IMR-90 (cell line): Measurements from ENCODE around the gene WBP2NL. TPM values are rescaled to one million over a fixed set of nuclear protein-coding genes. Genes with fewer than 3 reads are reported as not detected.

ENCODE experiments used
- ATAC-seq: fragments of 200-7000 bp; cut with Tn5 transposase; 2 replicates; pipeline ENCODE4 v1.9.1; 2020; ENCODE audit warnings: low read depth, mild to moderate bottlenecking, moderate library complexity
- BruUV-seq: library from RNA; stranded (reverse); fragments of 400-500 nt; replicated peaks from 2 replicates; lab custom pipeline; 2021; lab: Mats Ljungman, UMichigan
- CTCF ChIA-PET: fragments of 300-600 bp; formaldehyde crosslinking; extraction: SDS; loops from one replicate; lab custom pipeline; 2021; ENCODE audit warnings: antibody characterized with exemption; lab: Yijun Ruan, JAX
- POLR2A ChIA-PET: fragments of 300-600 bp; sonication (Branson Sonifier 250); formaldehyde crosslinking; loops from one replicate; lab custom pipeline; 2022; ENCODE audit warnings: antibody characterized with exemption; ENCODE audit not compliant: unreplicated experiment; lab: Charles Lee
- DNase-seq: peaks from one replicate; pipeline ENCODE4 v3.0.0; 2013
- H2AFZ ChIP-seq: replicated peaks from 2 replicates; pipeline ENCODE3; 2013; ENCODE audit warnings: low read length, mild to moderate bottlenecking; ENCODE audit not compliant: poor library complexity
- H2AK5ac ChIP-seq: 2 replicates; pipeline ENCODE4 v1.6.1; 2013; ENCODE audit warnings: low read depth, low read length, inconsistent platforms
- H2AK9ac ChIP-seq: replicated peaks from 2 replicates; pipeline ENCODE3; 2013; ENCODE audit warnings: mild to moderate bottlenecking, low read depth, low read length, moderate library complexity; ENCODE audit not compliant: poor library complexity
- H2BK120ac ChIP-seq: 2 replicates; pipeline ENCODE4 v1.6.1; 2013; ENCODE audit warnings: low read depth, low read length, inconsistent platforms
- H2BK15ac ChIP-seq: 3 replicates; pipeline ENCODE4 v1.6.1; 2013; ENCODE audit warnings: low read depth, low read length, inconsistent platforms
- H2BK20ac ChIP-seq: 2 replicates; pipeline ENCODE4 v1.6.1; 2013; ENCODE audit warnings: low read depth, mild to moderate bottlenecking, inconsistent platforms, low read length, moderate library complexity
- H2BK5ac ChIP-seq: 2 replicates; pipeline ENCODE4 v1.6.1; 2013; ENCODE audit warnings: mild to moderate bottlenecking, low read depth, low read length, inconsistent platforms; ENCODE audit not compliant: poor library complexity, severe bottlenecking
- H3K14ac ChIP-seq: replicated peaks from 2 replicates; pipeline ENCODE4 v1.6.1; 2013; ENCODE audit warnings: low read depth, low read length, inconsistent platforms
- H3K18ac ChIP-seq: 2 replicates; pipeline ENCODE4 v1.6.1; 2013; ENCODE audit warnings: low read depth, low read length, control low read depth
- H3K23ac ChIP-seq: 2 replicates; pipeline ENCODE4 v1.6.1; 2013; ENCODE audit warnings: low read depth, low read length, inconsistent platforms
- H3K27ac ChIP-seq: 2 replicates; pipeline ENCODE4 v1.5.1; 2013; ENCODE audit warnings: mild to moderate bottlenecking, control low read depth, low read length; ENCODE audit not compliant: insufficient read depth
- H3K27me3 ChIP-seq: 2 replicates; pipeline ENCODE4 v1.6.1; 2013; ENCODE audit warnings: low read length; ENCODE audit not compliant: control insufficient read depth, insufficient read depth
- H3K36me3 ChIP-seq: 2 replicates; pipeline ENCODE4 v1.6.1; 2013; ENCODE audit warnings: low read length, mixed read lengths; ENCODE audit not compliant: control insufficient read depth, insufficient read depth
- H3K4ac ChIP-seq: 2 replicates; pipeline ENCODE4 v1.6.1; 2013; ENCODE audit warnings: low read depth, low read length, inconsistent platforms
- H3K4me1 ChIP-seq: 2 replicates; pipeline ENCODE4 v1.6.1; 2013; ENCODE audit warnings: low read length, mixed read lengths; ENCODE audit not compliant: control insufficient read depth, insufficient read depth
- H3K4me2 ChIP-seq: 2 replicates; pipeline ENCODE4 v1.6.1; 2013; ENCODE audit warnings: low read depth, mild to moderate bottlenecking, control low read depth, low read length, moderate library complexity
- H3K4me3 ChIP-seq: 2 replicates; pipeline ENCODE4 v1.5.1; 2013; ENCODE audit warnings: low read depth, mild to moderate bottlenecking, control low read depth, low read length, moderate library complexity; ENCODE audit not compliant: insufficient read depth
- H3K56ac ChIP-seq: 2 replicates; pipeline ENCODE4 v1.6.1; 2013; ENCODE audit warnings: low read length, inconsistent platforms; ENCODE audit not compliant: insufficient read depth; ENCODE audit errors: extremely low read depth
- H3K79me1 ChIP-seq, 2 experiments: 2 replicates each; pipeline ENCODE4 v1.6.1; 2013; ENCODE audit warnings: low read length in 2 of 2, inconsistent platforms in 1 of 2, low read depth in 1 of 2
- H3K9ac ChIP-seq: 2 replicates; pipeline ENCODE4 v1.6.1; 2013; ENCODE audit warnings: low read depth, low read length, control low read depth
- H3K9me1 ChIP-seq: 2 replicates; pipeline ENCODE4 v1.6.1; 2013; ENCODE audit warnings: low read length, inconsistent platforms; ENCODE audit not compliant: insufficient read depth
- H3K9me3 ChIP-seq: 2 replicates; pipeline ENCODE4 v1.6.1; 2013; ENCODE audit warnings: low read length; ENCODE audit not compliant: control insufficient read depth, insufficient read depth
- H4K20me1 ChIP-seq: 2 replicates; pipeline ENCODE4 v1.6.1; 2013; ENCODE audit warnings: low read length, inconsistent platforms; ENCODE audit not compliant: insufficient read depth
- H4K5ac ChIP-seq: 2 replicates; pipeline ENCODE4 v1.6.1; 2013; ENCODE audit warnings: mild to moderate bottlenecking, low read depth, low read length, control low read depth
- H4K8ac ChIP-seq, 2 experiments: 2 replicates each; pipeline ENCODE4 v1.6.1; 2013; ENCODE audit warnings: low read depth in 2 of 2, low read length in 2 of 2, control low read depth in 1 of 2, inconsistent platforms in 1 of 2
- H4K91ac ChIP-seq: 2 replicates; pipeline ENCODE4 v1.6.1; 2013; ENCODE audit warnings: low read depth, low read length, inconsistent platforms; ENCODE audit not compliant: insufficient read depth
- BHLHE40 ChIP-seq: fragments of 150-350 bp; IDR thresholded peaks from 2 replicates; pipeline ENCODE4 v1.6.1; 2016; ENCODE audit warnings: mild to moderate bottlenecking, low read depth, low read length
- CEBPB ChIP-seq: IDR thresholded peaks from 2 replicates; pipeline ENCODE4 v1.6.1; 2012; ENCODE audit warnings: low read depth, low read length, improper control_type of control experiment
- CHD1 ChIP-seq: IDR thresholded peaks from 2 replicates; pipeline ENCODE4 v1.6.1; 2012; ENCODE audit warnings: low read depth, low read length, improper control_type of control experiment
- FOS ChIP-seq: fragments of 150-350 bp; IDR thresholded peaks from 2 replicates; pipeline ENCODE4 v1.6.1; 2016; ENCODE audit warnings: low read depth, low read length
- MAFK ChIP-seq: IDR thresholded peaks from 2 replicates; pipeline ENCODE4 v1.6.1; 2012; ENCODE audit warnings: low read depth, low read length, improper control_type of control experiment
- MAZ ChIP-seq: IDR thresholded peaks from 2 replicates; pipeline ENCODE4 v1.6.1; 2012; ENCODE audit warnings: low read depth, mild to moderate bottlenecking, low read length, improper control_type of control experiment, moderate library complexity, borderline replicate concordance
- MXI1 ChIP-seq: IDR thresholded peaks from 2 replicates; pipeline ENCODE4 v1.6.1; 2012; ENCODE audit warnings: low read depth, mild to moderate bottlenecking, low read length, moderate library complexity, borderline replicate concordance
- NFE2L2 ChIP-seq: fragments of 150-350 bp; IDR thresholded peaks from 2 replicates; pipeline ENCODE4 v1.6.1; 2016; ENCODE audit warnings: low read depth, mild to moderate bottlenecking, low read length
- POLR2A ChIP-seq: IDR thresholded peaks from 2 replicates; pipeline ENCODE4 v1.6.1; 2012; ENCODE audit warnings: mild to moderate bottlenecking, low read depth, low read length
- RAD21 ChIP-seq: IDR thresholded peaks from 2 replicates; pipeline ENCODE4 v1.6.1; 2012; ENCODE audit warnings: low read length, improper control_type of control experiment
- RCOR1 ChIP-seq: IDR thresholded peaks from 2 replicates; pipeline ENCODE4 v1.6.1; 2012; ENCODE audit warnings: mild to moderate bottlenecking, low read length, improper control_type of control experiment; ENCODE audit not compliant: insufficient replicate concordance
- RFX5 ChIP-seq: IDR thresholded peaks from 2 replicates; pipeline ENCODE4 v1.8.0; 2012; ENCODE audit warnings: low read depth, mild to moderate bottlenecking, low read length, moderate library complexity
- SMC3 ChIP-seq: fragments of 150-350 bp; IDR thresholded peaks from 2 replicates; pipeline ENCODE4 v1.6.1; 2016; ENCODE audit warnings: low read depth, mild to moderate bottlenecking, antibody characterized with exemption, low read length, moderate library complexity
- WGBS, 2 experiments: methylation state at CpG; one replicate each; pipeline versions ENCODE4 v1.1.5 to v1.1.7; 2013; ENCODE audit warnings: missing lambda C conversion rate in 2 of 2; ENCODE audit not compliant: insufficient read length in 1 of 2; ENCODE audit errors: extremely low coverage in 2 of 2; 5-methylcytosine and 5-hydroxymethylcytosine counted together
- dilution Hi-C: fragments of 300-500 bp; cut with HindIII; formaldehyde crosslinking; loops from one replicate; pipeline ENCODE4 v1.14.3; 2018; ENCODE audit warnings: low sequenced_read_pairs; ENCODE audit not compliant: unreplicated experiment
- in situ Hi-C: fragments of 300-500 bp; cut with MboI; formaldehyde crosslinking; loops from 3 replicates; pipeline ENCODE4 v1.14.3; 2019; ENCODE audit warnings: low sequenced_read_pairs, inconsistent platforms, mixed read lengths
- intact Hi-C: fragments of 100-400 bp; cut with micrococcal nuclease; formaldehyde crosslinking; loops from 2 replicates; pipeline ENCODE4 v1.10.0; 2022
- polyA plus RNA-seq, 3 experiments: library from polyadenylated mRNA; depleted of rRNA; stranded (reverse); fragments of >200 nt; gene quantifications; 2 replicates each; pipeline ENCODE4 v1.2.3, GENCODE V29; 2012; ENCODE audit warnings: low replicate concordance in 1 of 3
- total RNA-seq: library from RNA; depleted of rRNA; stranded (reverse); fragments of >200 nt; gene quantifications from 2 replicates; pipeline ENCODE4 v1.2.3, GENCODE V29; 2012
- TF ChIP-seq, protein P1 (sequence below): fragments of 150-350 bp; IDR thresholded peaks from 2 replicates; pipeline ENCODE4 v1.6.1; 2017; ENCODE audit warnings: mild to moderate bottlenecking, antibody characterized with exemption, low read length, low read depth
- TF ChIP-seq, protein P2 (sequence below): fragments of 150-350 bp; IDR thresholded peaks from 2 replicates; pipeline ENCODE4 v1.6.1; 2016; ENCODE audit warnings: low read depth, mild to moderate bottlenecking, low read length, moderate library complexity, borderline replicate concordance
- TF ChIP-seq, protein P3 (sequence below): conservative IDR thresholded peaks from 2 replicates; pipeline ENCODE4 v1.5.1; 2012; ENCODE audit warnings: mild to moderate bottlenecking, low read depth, low read length, improper control_type of control experiment

The WBP2NL gene
- total and polyA plus RNA-seq, 2 of the 4 experiments (the other 2 are of a cell fraction) = not detected

DNA sequence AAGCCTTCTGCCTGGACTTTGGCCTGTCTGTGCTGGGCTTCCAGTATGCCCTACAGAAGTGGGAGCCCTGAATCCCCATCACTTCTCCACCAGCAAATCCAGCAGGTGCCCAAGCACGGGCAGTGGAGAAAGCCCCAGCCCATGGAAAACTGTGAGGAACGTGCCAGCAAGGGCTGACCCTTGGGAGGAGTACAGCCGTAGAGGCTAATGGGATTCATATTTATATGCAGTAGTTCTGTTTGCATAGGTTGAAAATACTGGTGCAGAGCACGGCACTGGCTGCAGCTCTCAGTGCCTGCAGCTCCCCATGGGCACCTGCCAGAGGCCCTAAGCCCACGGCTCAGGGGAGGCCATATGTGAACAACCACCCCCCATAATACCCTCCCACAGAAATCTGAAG is 61.9 kb downstream of the WBP2NL start:
- Histone ChIP-seq H3K79me1 (no peaks in the 10 kb centered on the region), H4K91ac (no peak overlapping the region), H4K5ac (no peak overlapping the region), H3K14ac (no peak overlapping the region), H3K4me1 (no peaks in the 10 kb centered on the region), H2AK9ac (peak overlapping the region; percentile 28), H4K20me1 (no peaks in the 10 kb centered on the region), H2AFZ (no peak overlapping the region), H3K56ac (no peak overlapping the region), H3K23ac (no peak overlapping the region), H2BK15ac (no peak overlapping the region), H3K27ac (no peak overlapping the region), H3K4ac (no peak overlapping the region), H3K9me3 (no peaks in the 10 kb centered on the region), H3K9me1 (no peaks in the 10 kb centered on the region), H3K27me3 (no peaks in the 10 kb centered on the region), H2AK5ac (no peak overlapping the region), H3K4me3 (no peak overlapping the region), H3K4me2 (no peak overlapping the region), H2BK20ac (no peak overlapping the region), H2BK120ac (no peak overlapping the region), H3K36me3 (peaks cover 36% of the 10 kb centered on the region), H4K8ac (no peak overlapping the region), H3K18ac (no peak overlapping the region), H2BK5ac (no peak overlapping the region), H3K9ac (no peak overlapping the region)
- in situ Hi-C loops (no loop called here), intact Hi-C loops (no loop called here), dilution Hi-C loops (no loop called here)
- ChIA-PET POLR2A (no interaction called here), CTCF (interaction anchor here (0.6 kb wide), 1 partner anchor 304 kb away, joined by 3 read pairs; no protein-coding TSS in a partner anchor)
- no peak for DNase-seq
- WGBS, 2 experiments = no CpG with 5 or more reads among the region's 5 CpGs
- TF ChIP-seq, protein P1, sequence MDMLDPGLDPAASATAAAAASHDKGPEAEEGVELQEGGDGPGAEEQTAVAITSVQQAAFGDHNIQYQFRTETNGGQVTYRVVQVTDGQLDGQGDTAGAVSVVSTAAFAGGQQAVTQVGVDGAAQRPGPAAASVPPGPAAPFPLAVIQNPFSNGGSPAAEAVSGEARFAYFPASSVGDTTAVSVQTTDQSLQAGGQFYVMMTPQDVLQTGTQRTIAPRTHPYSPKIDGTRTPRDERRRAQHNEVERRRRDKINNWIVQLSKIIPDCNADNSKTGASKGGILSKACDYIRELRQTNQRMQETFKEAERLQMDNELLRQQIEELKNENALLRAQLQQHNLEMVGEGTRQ = no peak
- TF ChIP-seq SMC3 (no peak), RFX5 (no peak), NFE2L2 (no peak), FOS (no peak), RCOR1 (no peak), RAD21 (no peak), CHD1 (no peak), MAFK (no peak), POLR2A (no peak), BHLHE40 (no peak), MAZ (no peak), CEBPB (no peak), MXI1 (no peak)
- TF ChIP-seq, protein P2, sequence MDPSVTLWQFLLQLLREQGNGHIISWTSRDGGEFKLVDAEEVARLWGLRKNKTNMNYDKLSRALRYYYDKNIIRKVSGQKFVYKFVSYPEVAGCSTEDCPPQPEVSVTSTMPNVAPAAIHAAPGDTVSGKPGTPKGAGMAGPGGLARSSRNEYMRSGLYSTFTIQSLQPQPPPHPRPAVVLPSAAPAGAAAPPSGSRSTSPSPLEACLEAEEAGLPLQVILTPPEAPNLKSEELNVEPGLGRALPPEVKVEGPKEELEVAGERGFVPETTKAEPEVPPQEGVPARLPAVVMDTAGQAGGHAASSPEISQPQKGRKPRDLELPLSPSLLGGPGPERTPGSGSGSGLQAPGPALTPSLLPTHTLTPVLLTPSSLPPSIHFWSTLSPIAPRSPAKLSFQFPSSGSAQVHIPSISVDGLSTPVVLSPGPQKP = no peak
- TF ChIP-seq, protein P3, sequence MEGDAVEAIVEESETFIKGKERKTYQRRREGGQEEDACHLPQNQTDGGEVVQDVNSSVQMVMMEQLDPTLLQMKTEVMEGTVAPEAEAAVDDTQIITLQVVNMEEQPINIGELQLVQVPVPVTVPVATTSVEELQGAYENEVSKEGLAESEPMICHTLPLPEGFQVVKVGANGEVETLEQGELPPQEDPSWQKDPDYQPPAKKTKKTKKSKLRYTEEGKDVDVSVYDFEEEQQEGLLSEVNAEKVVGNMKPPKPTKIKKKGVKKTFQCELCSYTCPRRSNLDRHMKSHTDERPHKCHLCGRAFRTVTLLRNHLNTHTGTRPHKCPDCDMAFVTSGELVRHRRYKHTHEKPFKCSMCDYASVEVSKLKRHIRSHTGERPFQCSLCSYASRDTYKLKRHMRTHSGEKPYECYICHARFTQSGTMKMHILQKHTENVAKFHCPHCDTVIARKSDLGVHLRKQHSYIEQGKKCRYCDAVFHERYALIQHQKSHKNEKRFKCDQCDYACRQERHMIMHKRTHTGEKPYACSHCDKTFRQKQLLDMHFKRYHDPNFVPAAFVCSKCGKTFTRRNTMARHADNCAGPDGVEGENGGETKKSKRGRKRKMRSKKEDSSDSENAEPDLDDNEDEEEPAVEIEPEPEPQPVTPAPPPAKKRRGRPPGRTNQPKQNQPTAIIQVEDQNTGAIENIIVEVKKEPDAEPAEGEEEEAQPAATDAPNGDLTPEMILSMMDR = no peak
- ATAC-seq = no peak
- no TSS peak for BruUV-seq
